K562 (cell line): ENCODE results near the gene ZNF738. TPM values are rescaled to one million over a fixed set of nuclear protein-coding genes. Genes with fewer than 3 reads are reported as not detected.
"Not testable (repeated sequence)": the region's sequence is repeated elsewhere in the genome, so short reads cannot be mapped to it uniquely, and the experiment has no call there.

Experiments
- ATAC-seq: fragments of 200-7000 bp; cut with Tn5 transposase; 3 replicates; pipeline ENCODE4 v1.9.1; 2020; ENCODE audit warnings: moderate library complexity
- BruUV-seq: library from RNA; stranded (reverse); fragments of 400-500 nt; replicated peaks from 2 replicates; lab custom pipeline; 2021; lab: Mats Ljungman, UMichigan
- CTCF ChIA-PET: fragments of 300-600 bp; formaldehyde crosslinking; extraction: SDS; loops from one replicate; lab custom pipeline; 2021; ENCODE audit warnings: low intra/inter-chr PET ratio; lab: Yijun Ruan, JAX
- POLR2A ChIA-PET: fragments of 300-600, 350-650 bp; sonication (Branson Sonifier 250); formaldehyde crosslinking; extraction: SDS; loops from one replicate; lab custom pipeline; 2021; ENCODE audit warnings: antibody characterized with exemption, inconsistent platforms; lab: Yijun Ruan, JAX
- DNase-seq, 4 experiments: peaks; one replicate each; pipeline versions ENCODE4 v3.0.0 to v3.0.0-alpha.2; 2011 to 2018; ENCODE audit warnings: low spot score in 3 of 4, mixed read lengths in 3 of 4; ENCODE audit errors: extremely low read depth in 1 of 4
- FAIRE-seq: peaks from 2 replicates; lab custom pipeline; 2011; peaks lifted over from hg19 to GRCh38; lab: Jason Lieb, UNC
- H2AFZ ChIP-seq: 2 replicates; pipeline ENCODE4 v1.6.0; 2011; ENCODE audit warnings: low read depth, low read length, control low read depth, inconsistent platforms
- H3K27ac ChIP-seq: fragments of 200-600 bp; 3 replicates; pipeline ENCODE4 v1.8.0; 2011; ENCODE audit warnings: low read depth, mild to moderate bottlenecking, control low read depth, inconsistent platforms, low read length, moderate library complexity, mixed read lengths; ENCODE audit errors: extremely low read depth
- H3K27me3 ChIP-seq, 2 experiments: fragments of 300-600 bp in 1 of 2; 2 replicates in 1 of 2; 3 replicates in 1 of 2; pipeline versions ENCODE4 v1.6.0 to v1.8.0; 2011; ENCODE audit warnings: inconsistent platforms in 2 of 2, low read length in 2 of 2, mild to moderate bottlenecking in 1 of 2, mixed read lengths in 1 of 2, moderate library complexity in 1 of 2; ENCODE audit not compliant: control insufficient read depth in 2 of 2, insufficient read depth in 2 of 2
- H3K36me3 ChIP-seq: fragments of 300-600 bp; 3 replicates; pipeline ENCODE4 v1.8.0; 2011; ENCODE audit warnings: mild to moderate bottlenecking, low read length, inconsistent platforms; ENCODE audit not compliant: control insufficient read depth, insufficient read depth
- H3K4me1 ChIP-seq, 2 experiments: fragments of 200-600 bp in 1 of 2; replicated peaks in 1 of 2; 2 replicates in 1 of 2; 3 replicates in 1 of 2; pipeline versions ENCODE4 v1.5.1 to v1.8.0; 2011; ENCODE audit warnings: inconsistent platforms in 2 of 2, low read length in 2 of 2, mild to moderate bottlenecking in 1 of 2, mixed read lengths in 1 of 2, moderate library complexity in 1 of 2; ENCODE audit not compliant: control insufficient read depth in 2 of 2, insufficient read depth in 2 of 2
- H3K4me2 ChIP-seq: 2 replicates; pipeline ENCODE4 v1.6.1; 2011; ENCODE audit warnings: low read length, control low read depth, inconsistent platforms, mixed read lengths; ENCODE audit not compliant: insufficient read depth
- H3K4me3 ChIP-seq: fragments of 200-600 bp; sonication (generic), shearing (Covaris generic); 2 replicates; pipeline ENCODE4 v1.5.1; 2016; ENCODE audit warnings: control low read depth, inconsistent platforms
- H3K79me2 ChIP-seq: fragments of 200-600 bp; 3 replicates; pipeline ENCODE4 v1.8.0; 2011; ENCODE audit warnings: low read length, inconsistent platforms; ENCODE audit not compliant: control insufficient read depth, insufficient read depth
- H3K9ac ChIP-seq, 2 experiments: 2 replicates each; pipeline versions ENCODE4 v1.6.0 to v1.6.1; 2011; ENCODE audit warnings: low read depth in 2 of 2, low read length in 2 of 2, control low read depth in 1 of 2, inconsistent platforms in 1 of 2, mild to moderate bottlenecking in 1 of 2, mixed read lengths in 1 of 2; ENCODE audit not compliant: insufficient read depth in 1 of 2
- H3K9me1 ChIP-seq: one replicate; pipeline ENCODE4 v1.6.0; 2011; ENCODE audit warnings: inconsistent platforms, mild to moderate bottlenecking, low read length, moderate library complexity; ENCODE audit not compliant: control insufficient read depth, insufficient read depth
- H3K9me3 ChIP-seq: replicated peaks from 2 replicates; pipeline ENCODE4 v1.5.1; 2011; ENCODE audit warnings: low read depth, low read length, inconsistent platforms; ENCODE audit not compliant: control insufficient read depth, insufficient read depth
- H4K20me1 ChIP-seq: replicated peaks from 2 replicates; pipeline ENCODE4 v1.6.1; 2011; ENCODE audit warnings: low read length, inconsistent platforms, mixed read lengths; ENCODE audit not compliant: control insufficient read depth, insufficient read depth
- CBX1 ChIP-seq: sonication (generic); IDR thresholded peaks from 2 replicates; pipeline ENCODE4 v1.6.1; 2016; ENCODE audit warnings: antibody characterized with exemption, low read depth, mild to moderate bottlenecking
- CTCF ChIP-seq, 3 experiments: IDR thresholded peaks in 2 of 3; conservative IDR thresholded peaks in 1 of 3; 2 replicates each; pipeline ENCODE4 v1.5.1; 2011 to 2012; ENCODE audit warnings: low read length in 3 of 3, mild to moderate bottlenecking in 3 of 3, control low read depth in 2 of 3, improper control_type of control experiment in 1 of 3, inconsistent platforms in 1 of 3, low read depth in 1 of 3, mixed read lengths in 1 of 3, moderate library complexity in 1 of 3; ENCODE audit not compliant: insufficient read depth in 2 of 3
- MTA2 ChIP-seq: fragments of 450-650 bp; IDR thresholded peaks from 2 replicates; pipeline ENCODE4 v1.6.1; 2016; ENCODE audit warnings: low read depth
- WGBS: fragments of 100-300 bp; shearing (Covaris generic); methylation state at CpG from one replicate; pipeline ENCODE4 v1.1.6; 2016; ENCODE audit warnings: low coverage, mixed read lengths; ENCODE audit not compliant: insufficient coverage; ENCODE audit errors: missing lambda C conversion rate; 5-methylcytosine and 5-hydroxymethylcytosine counted together
- in situ Hi-C: fragments of 300-500 bp; cut with MboI; formaldehyde crosslinking; loops from 4 replicates; pipeline ENCODE4 v1.15.0; 2018; ENCODE audit warnings: inconsistent platforms, mixed read lengths
- intact Hi-C: fragments of 100-400 bp; cut with micrococcal nuclease; formaldehyde crosslinking; loops from 2 replicates; pipeline ENCODE4 v1.14.2; 2022
- polyA plus RNA-seq, 8 experiments: library from polyadenylated mRNA; depleted of rRNA in 4 of 8; stranded (reverse) in 5 of 8; unstranded in 3 of 8; fragments of >200 nt; fragmentation: Nextera tagmentation in 2 of 8; fragmentation: Illumina TruSeq in 1 of 8; extraction: Ambion mirVana in 2 of 8; extraction: Trizol in 1 of 8; gene quantifications; 2 replicates each; pipeline versions ENCODE4 v1.2.1 to v1.2.3, GENCODE V29; 2011 to 2014; ENCODE audit warnings: inconsistent platforms in 1 of 8, missing spikeins in 1 of 8
- total RNA-seq, 7 experiments: library from RNA; depleted of rRNA in 6 of 7; stranded (reverse); fragments of >200 nt in 6 of 7; fragmentation: Illumina TruSeq in 2 of 7; extraction: Trizol in 2 of 7; gene quantifications; 2 replicates each; pipeline versions ENCODE4 v1.2.1 to v1.2.3, GENCODE V29; 2011 to 2021; ENCODE audit warnings: low replicate concordance in 1 of 7
- TF ChIP-seq, protein P1 (sequence below): fragments of 250-450 bp; sonication (Bioruptor Pico); IDR thresholded peaks from 2 replicates; pipeline ENCODE4 v1.5.1; 2021; ENCODE audit warnings: mild to moderate bottlenecking
- TF ChIP-seq, protein P2 (sequence below): fragments of 450-650 bp; IDR thresholded peaks from 2 replicates; pipeline ENCODE4 v1.6.1; 2018; ENCODE audit warnings: mild to moderate bottlenecking, low read depth; ENCODE audit not compliant: partially characterized antibody

ZNF738 gene
- total and polyA plus RNA-seq, 9 of the 15 experiments (the other 6 are each of a cell fraction or from before 2014, with no cell fraction given), result 5.6 to 15.0 (median 8.6) TPM

DNA sequence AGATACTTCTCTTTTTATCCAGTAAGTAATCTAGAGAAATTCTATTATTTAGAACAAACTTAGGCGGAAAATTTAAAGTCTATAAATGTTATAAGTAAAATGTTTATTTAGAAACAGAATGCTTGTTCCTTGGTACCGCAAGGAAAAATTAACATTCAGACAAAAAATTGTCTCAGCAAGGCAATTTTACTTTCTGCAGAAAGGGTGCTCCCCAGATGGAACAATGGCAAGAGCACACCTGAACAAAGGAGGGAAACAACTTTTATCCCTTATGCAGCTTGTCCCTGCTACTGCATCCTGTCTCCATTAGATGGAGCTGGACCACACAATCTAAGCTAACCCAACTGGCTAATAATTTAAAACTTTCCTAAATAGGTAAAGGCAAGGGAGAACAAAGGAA, 23.1 kb upstream of the ZNF738 start (continued):
- TF ChIP-seq, protein P1, sequence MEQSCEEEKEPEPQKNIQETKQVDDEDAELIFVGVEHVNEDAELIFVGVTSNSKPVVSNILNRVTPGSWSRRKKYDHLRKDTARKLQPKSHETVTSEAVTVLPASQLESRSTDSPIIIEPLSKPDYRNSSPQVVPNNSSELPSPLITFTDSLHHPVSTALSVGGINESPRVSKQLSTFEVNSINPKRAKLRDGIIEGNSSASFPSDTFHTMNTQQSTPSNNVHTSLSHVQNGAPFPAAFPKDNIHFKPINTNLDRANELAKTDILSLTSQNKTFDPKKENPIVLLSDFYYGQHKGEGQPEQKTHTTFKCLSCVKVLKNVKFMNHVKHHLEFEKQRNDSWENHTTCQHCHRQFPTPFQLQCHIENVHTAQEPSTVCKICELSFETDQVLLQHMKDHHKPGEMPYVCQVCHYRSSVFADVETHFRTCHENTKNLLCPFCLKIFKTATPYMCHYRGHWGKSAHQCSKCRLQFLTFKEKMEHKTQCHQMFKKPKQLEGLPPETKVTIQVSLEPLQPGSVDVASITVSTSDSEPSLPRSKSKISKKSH (CRISPR knock-in tag), result 0 out of 2 replicates have a peak, but pooled peaks have one; percentile 20
- TF ChIP-seq CBX1 (0 out of 2 replicates have a peak, but pooled peaks have one; percentile 42), MTA2 (no peak), CTCF (IDR thresholded peaks at IDR 0.05 in 2 of 3, conservative IDR thresholded peaks at IDR 0.05 in 1 of 3; ENCODE audit: insufficient read depth in 2 of 3, low read depth in 1 of 3, low read length in 3 of 3) (peak in 1 of 3 experiments; percentile 12; a peak in 1 of 6 replicates)
- TF ChIP-seq, protein P2, sequence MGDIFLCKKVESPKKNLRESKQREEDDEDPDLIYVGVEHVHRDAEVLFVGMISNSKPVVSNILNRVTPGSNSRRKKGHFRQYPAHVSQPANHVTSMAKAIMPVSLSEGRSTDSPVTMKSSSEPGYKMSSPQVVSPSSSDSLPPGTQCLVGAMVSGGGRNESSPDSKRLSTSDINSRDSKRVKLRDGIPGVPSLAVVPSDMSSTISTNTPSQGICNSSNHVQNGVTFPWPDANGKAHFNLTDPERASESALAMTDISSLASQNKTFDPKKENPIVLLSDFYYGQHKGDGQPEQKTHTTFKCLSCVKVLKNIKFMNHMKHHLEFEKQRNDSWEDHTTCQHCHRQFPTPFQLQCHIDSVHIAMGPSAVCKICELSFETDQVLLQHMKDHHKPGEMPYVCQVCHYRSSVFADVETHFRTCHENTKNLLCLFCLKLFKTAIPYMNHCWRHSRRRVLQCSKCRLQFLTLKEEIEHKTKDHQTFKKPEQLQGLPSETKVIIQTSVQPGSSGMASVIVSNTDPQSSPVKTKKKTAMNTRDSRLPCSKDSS, result peak; percentile 93

- H3K27me3 ChIP-seq, in situ Hi-C loops, H3K9ac ChIP-seq, H3K9me1 ChIP-seq, H2AFZ ChIP-seq, ATAC-seq, CTCF ChIA-PET, H3K27ac ChIP-seq, FAIRE-seq, H3K4me1 ChIP-seq, intact Hi-C loops, H3K36me3 ChIP-seq, DNase-seq, H4K20me1 ChIP-seq, H3K79me2 ChIP-seq, BruUV-seq, H3K4me3 ChIP-seq, H3K4me2 ChIP-seq, H3K9me3 ChIP-seq: not testable (repeated sequence)
- 11% methylated on average over 2 of the region's 2 CpGs for WGBS
- POLR2A ChIA-PET, result interaction anchor here (0.7 kb wide), 1 partner anchor 328 kb away, joined by 3 read pairs; no protein-coding TSS in a partner anchor
These were observed 14.0 kb upstream of the ZNF738 start for GRCh38 chr19:21344841-21345240.
